GM12878 (cell line): ENCODE results near the gene DNMT3B. TPM values are rescaled to one million over a fixed set of nuclear protein-coding genes. Genes with fewer than 3 reads are reported as not detected.

Experiments
- ATAC-seq: fragments of 200-7000 bp; cut with Tn5 transposase; 3 replicates; pipeline ENCODE4 v1.9.1; 2020; ENCODE audit warnings: mild to moderate bottlenecking, moderate library complexity
- BruUV-seq: library from RNA; stranded (reverse); fragments of 400-500 nt; replicated peaks from 2 replicates; lab custom pipeline; 2021; lab: Mats Ljungman, UMichigan
- CTCF ChIA-PET: fragments of 300-600 bp; sonication (Branson Sonifier 250); formaldehyde crosslinking; extraction: SDS; loops from one replicate; lab custom pipeline; 2021; ENCODE audit warnings: inconsistent platforms; lab: Yijun Ruan, JAX
- POLR2A ChIA-PET: fragments of 350-600 bp; formaldehyde crosslinking; extraction: SDS; loops from one replicate; lab custom pipeline; 2021; ENCODE audit warnings: inconsistent platforms; lab: Charles Lee
- RAD21 ChIA-PET: fragments of 300-600 bp; sonication (Branson Sonifier 250); formaldehyde crosslinking; loops from one replicate; lab custom pipeline; 2023; ENCODE audit warnings: antibody characterized with exemption; ENCODE audit not compliant: unreplicated experiment; lab: Charles Lee
- SMC1A ChIA-PET: fragments of 300-600 bp; sonication (Branson Sonifier 250); formaldehyde crosslinking; loops from one replicate; lab custom pipeline; 2023; ENCODE audit not compliant: unreplicated experiment, uncharacterized antibody; lab: Charles Lee
- DNase-seq: peaks from one replicate; pipeline ENCODE4 v3.0.0-alpha.2; 2011; ENCODE audit warnings: low read depth, low spot score
- FAIRE-seq: peaks from 3 replicates; lab custom pipeline; 2011; peaks lifted over from hg19 to GRCh38; lab: Jason Lieb, UNC
- H2AFZ ChIP-seq: 2 replicates; pipeline ENCODE4 v1.6.0; 2011; ENCODE audit warnings: low read depth, low read length, control low read depth; ENCODE audit not compliant: control insufficient read depth
- H3K27ac ChIP-seq: 2 replicates; pipeline ENCODE4 v1.5.1; 2011; ENCODE audit warnings: control low read depth; ENCODE audit not compliant: control insufficient read depth, insufficient read depth
- H3K27me3 ChIP-seq, 2 experiments: replicated peaks in 1 of 2; 2 replicates each; pipeline versions ENCODE4 v1.6.0 to v1.6.1; 2011; ENCODE audit warnings: low read length in 1 of 2; ENCODE audit not compliant: control insufficient read depth in 2 of 2, insufficient read depth in 2 of 2
- H3K36me3 ChIP-seq, 2 experiments: 2 replicates each; pipeline ENCODE4 v1.5.1; 2011; ENCODE audit warnings: low read length in 1 of 2; ENCODE audit not compliant: control insufficient read depth in 2 of 2, insufficient read depth in 2 of 2
- H3K4me1 ChIP-seq: 2 replicates; pipeline ENCODE4 v1.6.1; 2011; ENCODE audit warnings: mild to moderate bottlenecking, low read length, moderate library complexity, mixed read lengths; ENCODE audit not compliant: control insufficient read depth, insufficient read depth
- H3K4me2 ChIP-seq: 2 replicates; pipeline ENCODE4 v1.6.0; 2011; ENCODE audit warnings: control low read depth; ENCODE audit not compliant: control insufficient read depth, insufficient read depth
- H3K4me3 ChIP-seq: fragments of 200-600 bp; sonication (generic); 2 replicates; pipeline ENCODE4 v1.5.1; 2016
- H3K79me2 ChIP-seq: 2 replicates; pipeline ENCODE4 v1.6.0; 2011; ENCODE audit warnings: low read length; ENCODE audit not compliant: control insufficient read depth, insufficient read depth
- H3K9ac ChIP-seq: 2 replicates; pipeline ENCODE4 v1.8.0; 2011; ENCODE audit warnings: low read length, control low read depth, mixed read lengths; ENCODE audit not compliant: control insufficient read depth, insufficient read depth
- H3K9me3 ChIP-seq: replicated peaks from 3 replicates; pipeline ENCODE4 v1.5.1; 2011; ENCODE audit warnings: mild to moderate bottlenecking, low read length; ENCODE audit not compliant: control insufficient read depth, insufficient read depth
- H4K20me1 ChIP-seq: 2 replicates; pipeline ENCODE4 v1.6.0; 2011; ENCODE audit not compliant: control insufficient read depth, insufficient read depth
- BMI1 ChIP-seq: fragments of 450-650 bp; IDR thresholded peaks from 2 replicates; pipeline ENCODE4 v1.6.1; 2016; ENCODE audit warnings: mild to moderate bottlenecking, moderate library complexity, borderline replicate concordance
- E2F8 ChIP-seq: fragments of 450-650 bp; IDR thresholded peaks from 2 replicates; pipeline ENCODE4 v1.6.1; 2018; ENCODE audit warnings: mild to moderate bottlenecking, low read depth, moderate library complexity; ENCODE audit not compliant: partially characterized antibody
- EZH2 ChIP-seq: IDR thresholded peaks from 2 replicates; pipeline ENCODE4 v1.6.1; 2012; ENCODE audit warnings: low read depth, mild to moderate bottlenecking, control low read depth, inconsistent platforms, low read length, borderline replicate concordance; ENCODE audit not compliant: control insufficient read depth
- JUNB ChIP-seq: IDR thresholded peaks from 2 replicates; pipeline ENCODE4 v1.6.1; 2016; ENCODE audit warnings: antibody characterized with exemption, mild to moderate bottlenecking
- MYC ChIP-seq: IDR thresholded peaks from 2 replicates; pipeline ENCODE4 v1.6.1; 2011; ENCODE audit warnings: mild to moderate bottlenecking, low read length, moderate library complexity, inconsistent platforms; ENCODE audit not compliant: insufficient read depth, insufficient replicate concordance, insufficient read length, severe bottlenecking
- PML ChIP-seq: IDR thresholded peaks from 2 replicates; pipeline ENCODE4 v1.6.1; 2012; ENCODE audit warnings: low read length, inconsistent platforms
- RFX5 ChIP-seq: IDR thresholded peaks from 2 replicates; pipeline ENCODE4 v1.6.1; 2011; ENCODE audit warnings: low read depth, low read length, improper control_type of control experiment
- SMC3 ChIP-seq: IDR thresholded peaks from 2 replicates; pipeline ENCODE4 v1.6.1; 2011; ENCODE audit warnings: low read length, improper control_type of control experiment, borderline replicate concordance
- STAT1 ChIP-seq: fragments of 450-650 bp; conservative IDR thresholded peaks from 2 replicates; pipeline ENCODE4 v1.6.1; 2014; ENCODE audit warnings: antibody characterized with exemption, mild to moderate bottlenecking
- SUZ12 ChIP-seq: fragments of 200-600 bp; sonication (generic); IDR thresholded peaks from one replicate; pipeline ENCODE4 v1.6.1; 2018; ENCODE audit warnings: antibody characterized with exemption, mild to moderate bottlenecking; ENCODE audit not compliant: unreplicated experiment
- WRNIP1 ChIP-seq: IDR thresholded peaks from 2 replicates; pipeline ENCODE4 v1.6.1; 2011; ENCODE audit warnings: low read depth, low read length, improper control_type of control experiment, borderline replicate concordance
- WGBS: methylation state at CpG from one replicate; pipeline ENCODE4 v1.1.6; 2016; ENCODE audit warnings: low lambda C conversion rate; ENCODE audit not compliant: insufficient replicate concordance, insufficient coverage; ENCODE audit errors: missing lambda C conversion rate; 5-methylcytosine and 5-hydroxymethylcytosine counted together
- in situ Hi-C: fragments of 300-500 bp; cut with MboI; formaldehyde crosslinking; loops from 9 replicates; pipeline ENCODE4 v1.14.3; 2018; ENCODE audit warnings: mixed read lengths
- intact Hi-C: fragments of 100-400 bp; cut with micrococcal nuclease; formaldehyde crosslinking; loops from one replicate; pipeline ENCODE4 v1.14.2; 2022; ENCODE audit not compliant: unreplicated experiment
- polyA plus RNA-seq, 11 experiments: library from polyadenylated mRNA; depleted of rRNA in 4 of 11; unstranded in 6 of 11; stranded (reverse) in 5 of 11; fragments of >200 nt; fragmentation: Nextera tagmentation in 4 of 11; fragmentation: Illumina TruSeq in 1 of 11; extraction: Ambion mirVana in 4 of 11; extraction: Trizol in 1 of 11; gene quantifications; 1 replicate in 1 of 11; 2 replicates in 10 of 11; pipeline versions ENCODE4 v1.2.1 to v1.2.3, GENCODE V29; 2011 to 2016; ENCODE audit warnings: inconsistent platforms in 2 of 11, missing spikeins in 2 of 11, low read depth in 1 of 11
- total RNA-seq, 4 experiments: library from RNA; depleted of rRNA in 3 of 4; stranded (reverse); fragments of >200 nt in 3 of 4; fragmentation: Illumina TruSeq in 1 of 4; extraction: Trizol in 1 of 4; gene quantifications; 2 replicates each; pipeline versions ENCODE4 v1.2.1 to v1.2.3, GENCODE V29; 2013 to 2021

DNMT3B gene
- total and polyA plus RNA-seq, 10 of the 15 experiments (the other 5 are each of a cell fraction or from before 2014, with no cell fraction given), result 0.23 to 1.9 (median 1.1) TPM

DNA sequence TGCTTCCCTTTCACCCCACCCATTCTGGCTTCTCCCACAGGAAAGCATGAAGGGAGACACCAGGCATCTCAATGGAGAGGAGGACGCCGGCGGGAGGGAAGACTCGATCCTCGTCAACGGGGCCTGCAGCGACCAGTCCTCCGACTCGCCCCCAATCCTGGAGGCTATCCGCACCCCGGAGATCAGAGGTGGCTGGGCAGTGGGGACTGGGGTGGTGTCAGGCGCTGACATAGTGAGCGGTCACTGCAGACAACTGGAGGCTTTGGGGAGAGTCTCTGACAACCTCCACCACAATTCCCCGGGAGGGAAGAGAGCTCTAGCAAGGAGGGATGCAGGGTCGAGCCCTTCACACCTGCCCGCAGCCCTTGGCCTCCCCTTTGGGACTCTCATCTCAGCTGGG is 18.1 kb downstream of the DNMT3B start:
- H3K27me3 ChIP-seq, result no peaks in the 10 kb centered on the region
- in situ Hi-C loops (no loop called here), intact Hi-C loops (no loop called here)
- WGBS, result 82% methylated on average over 16 of the region's 16 CpGs
- H3K9ac ChIP-seq, result no peak overlapping the region
- H4K20me1 ChIP-seq, result no peaks in the 10 kb centered on the region
- H3K79me2 ChIP-seq, result no peaks in the 10 kb centered on the region
- H3K4me1 ChIP-seq, result no peaks in the 10 kb centered on the region
- TF ChIP-seq JUNB (no peak), MYC (no peak), SMC3 (no peak), BMI1 (no peak), SUZ12 (no peak), PML (no peak), STAT1 (no peak), RFX5 (no peak), EZH2 (no peak), E2F8 (no peak), WRNIP1 (no peak)
- ChIA-PET POLR2A (no interaction called here), RAD21 (no interaction called here), CTCF (interaction anchor here (7.3 kb wide), 1 partner anchor 106 kb away, joined by 295 read pairs; the partner anchor contains the start of gene C20orf203), SMC1A (interaction anchor here (1.8 kb wide), 1 partner anchor 107 kb away, joined by 9 read pairs; the partner anchor contains the start of gene C20orf203)
- FAIRE-seq, result no peak
- no peak overlapping the region for H3K4me3 ChIP-seq
- no peak for ATAC-seq
- DNase-seq, result no peak
- H3K9me3 ChIP-seq, result no peaks in the 10 kb centered on the region
- no peak overlapping the region for H2AFZ ChIP-seq
- H3K4me2 ChIP-seq, result no peak overlapping the region
- BruUV-seq, result no TSS peak
- no peaks in the 10 kb centered on the region for H3K36me3 ChIP-seq
- H3K27ac ChIP-seq, result no peak overlapping the region
